ENCODE measurements around the gene PPIL1. TPM values are rescaled to one million over a fixed set of nuclear protein-coding genes. Genes with fewer than 3 reads are reported as not detected.

Gene PPIL1
- total and polyA plus RNA-seq, 2 of the 4 experiments (the other 2 are of a cell fraction), result 28.4 to 58.4 TPM

- ChIA-PET POLR2A (ENCODE audit: unreplicated experiment) (no interaction called here), CTCF (interaction anchor here (1.1 to 1.3 kb wide), 2 partner anchors 12 to 114 kb away, joined by 3 to 4 read pairs; no protein-coding TSS in a partner anchor)
- DNase-seq (no peak), ATAC-seq (ENCODE audit: low read depth) (no peak)
- H4K8ac ChIP-seq (ENCODE audit: low read depth in 2 of 2, low read length in 2 of 2), result no peak overlapping the region
- H3K27ac ChIP-seq (ENCODE audit: insufficient read depth, low read length), result no peak overlapping the region
- H2AFZ ChIP-seq (replicated peaks; ENCODE audit: low read length, poor library complexity), result no peak overlapping the region
- no peak overlapping the region for H4K91ac ChIP-seq (ENCODE audit: insufficient read depth, low read depth, low read length)
- no peak for TF ChIP-seq RAD21 (IDR thresholded peaks at IDR 0.05; ENCODE audit: low read length)
- TF ChIP-seq RFX5 (IDR thresholded peaks at IDR 0.05; ENCODE audit: low read depth, low read length), result no peak
- no peak for TF ChIP-seq FOS (IDR thresholded peaks at IDR 0.05; ENCODE audit: low read depth, low read length)
- no peak for TF ChIP-seq MAZ (IDR thresholded peaks at IDR 0.05; ENCODE audit: borderline replicate concordance, low read depth, low read length)
- no peak for TF ChIP-seq ELK1 (IDR thresholded peaks at IDR 0.05; ENCODE audit: borderline replicate concordance, low read depth, low read length)
- TF ChIP-seq CEBPB (IDR thresholded peaks at IDR 0.05; ENCODE audit: low read depth, low read length), result no peak
- no peak for TF ChIP-seq CHD1 (IDR thresholded peaks at IDR 0.05; ENCODE audit: low read depth, low read length)
- no peak for TF ChIP-seq NFE2L2 (IDR thresholded peaks at IDR 0.05; ENCODE audit: low read depth, low read length)
- no peak for TF ChIP-seq POLR2A (IDR thresholded peaks at IDR 0.05; ENCODE audit: low read depth, low read length)
- no peak for TF ChIP-seq MXI1 (IDR thresholded peaks at IDR 0.05; ENCODE audit: borderline replicate concordance, low read depth, low read length)
- no peak for TF ChIP-seq MAFK (IDR thresholded peaks at IDR 0.05; ENCODE audit: low read depth, low read length)
- TF ChIP-seq RCOR1 (IDR thresholded peaks at IDR 0.05; ENCODE audit: insufficient replicate concordance, low read length), result no peak
- TF ChIP-seq CTCF (conservative IDR thresholded peaks at IDR 0.05; ENCODE audit: low read depth, low read length), result no peak
- no peak overlapping the region for H2BK15ac ChIP-seq (ENCODE audit: low read depth, low read length)
- H4K20me1 ChIP-seq (ENCODE audit: insufficient read depth, low read length), result no peaks in the 10 kb centered on the region
- no peak overlapping the region for H2AK5ac ChIP-seq (ENCODE audit: low read depth, low read length)
- no peak overlapping the region for H3K4me3 ChIP-seq (ENCODE audit: insufficient read depth, low read depth, low read length)
- H3K36me3 ChIP-seq (ENCODE audit: control insufficient read depth, insufficient read depth, low read length), result peaks cover 4% of the 10 kb centered on the region
- intact Hi-C loops (cut with micrococcal nuclease), result no loop called here
- H3K4me2 ChIP-seq (ENCODE audit: low read depth, low read length), result no peak overlapping the region
- H3K18ac ChIP-seq (ENCODE audit: low read depth, low read length), result no peak overlapping the region
- no peak overlapping the region for H4K5ac ChIP-seq (ENCODE audit: low read depth, low read length)
- peaks cover 30 to 40% of the 10 kb centered on the region in 2 experiments for H3K79me1 ChIP-seq (ENCODE audit: low read depth in 1 of 2, low read length in 2 of 2)
- no peak overlapping the region for H2BK120ac ChIP-seq (ENCODE audit: low read depth, low read length)
- no peak overlapping the region for H2AK9ac ChIP-seq (replicated peaks; ENCODE audit: low read depth, low read length, poor library complexity)
- H3K23ac ChIP-seq (ENCODE audit: low read depth, low read length), result no peak overlapping the region
- H3K27me3 ChIP-seq (ENCODE audit: control insufficient read depth, insufficient read depth, low read length), result no peaks in the 10 kb centered on the region
- no peak overlapping the region for H2BK20ac ChIP-seq (ENCODE audit: low read depth, low read length)
- H3K14ac ChIP-seq (replicated peaks; ENCODE audit: low read depth, low read length), result no peak overlapping the region
- dilution Hi-C loops (cut with HindIII; ENCODE audit: low sequenced_read_pairs, unreplicated experiment), result no loop called here
- H3K4me1 ChIP-seq (ENCODE audit: control insufficient read depth, insufficient read depth, low read length), result peaks cover 4% of the 10 kb centered on the region
- WGBS, 2 experiments (ENCODE audit: extremely low coverage in 2 of 2, insufficient read length in 1 of 2), result no CpG with 5 or more reads among the region's 1 CpG
- no peaks in the 10 kb centered on the region for H3K9me3 ChIP-seq (ENCODE audit: control insufficient read depth, insufficient read depth, low read length)
- H3K4ac ChIP-seq (ENCODE audit: low read depth, low read length), result no peak overlapping the region
- no peak overlapping the region for H3K9ac ChIP-seq (ENCODE audit: low read depth, low read length)
- 0 out of 2 replicates have a peak, but pooled peaks cover 6% of the 10 kb centered on the region for H3K9me1 ChIP-seq (ENCODE audit: insufficient read depth, low read length)
- H2BK5ac ChIP-seq (ENCODE audit: low read depth, low read length, poor library complexity, severe bottlenecking), result no peak overlapping the region
- no TSS peak for BruUV-seq (replicated peaks)
- no peak overlapping the region for H3K56ac ChIP-seq (ENCODE audit: extremely low read depth, insufficient read depth, low read length)
- in situ Hi-C loops (cut with MboI; ENCODE audit: low sequenced_read_pairs), result no loop called here
These were observed 1.5 kb downstream of the PPIL1 start for GRCh38 chr6:36873115-36873514.

Measured in IMR-90 (cell line).